Tibial artery (tissue), 4 donors: ENCODE data around the gene PEX5L.

Experiments used
- DNase-seq, 2 donors: peaks; one replicate each; pipeline ENCODE4 v3.0.0-alpha.2; 2019
- H3K27ac ChIP-seq, 2 donors: fragments of 200-600 bp; sonication (generic) in 1 of 2; 1 replicate in 1 of 2; 2 replicates in 1 of 2; pipeline ENCODE4 v1.5.1; 2018 to 2019; ENCODE audit warnings: mild to moderate bottlenecking in 1 of 2
- H3K27me3 ChIP-seq, 2 donors: fragments of 200-600 bp; sonication (generic) in 1 of 2; one replicate each; pipeline versions ENCODE4 v1.5.1 to v1.6.0; 2016 to 2019
- H3K36me3 ChIP-seq, 3 donors: fragments of 200-600 bp; sonication (generic) in 2 of 3; one replicate each; pipeline ENCODE4 v1.5.1; 2016 to 2019; ENCODE audit warnings: mild to moderate bottlenecking in 2 of 3
- H3K4me1 ChIP-seq, 4 donors: fragments of 200-600 bp; sonication (generic) in 2 of 4; 1 replicate in 3 of 4; 2 replicates in 1 of 4; pipeline ENCODE4 v1.5.1; 2016 to 2019
- H3K4me3 ChIP-seq, 2 donors: fragments of 200-600 bp; sonication (generic) in 1 of 2; 1 replicate in 1 of 2; 2 replicates in 1 of 2; pipeline ENCODE4 v1.5.1; 2018 to 2019; ENCODE audit warnings: mild to moderate bottlenecking in 2 of 2
- H3K9me3 ChIP-seq, 3 donors: fragments of 200-600 bp; sonication (generic) in 1 of 3; one replicate each; pipeline ENCODE4 v1.5.1; 2016 to 2019
- CTCF ChIP-seq, 2 experiments: fragments of 200-600 bp in 1 of 2; fragments of 450-650 bp in 1 of 2; IDR thresholded peaks; one replicate each; pipeline ENCODE4 v1.5.1; 2017 to 2019; ENCODE audit warnings: antibody characterized with exemption in 2 of 2, mild to moderate bottlenecking in 1 of 2, moderate library complexity in 1 of 2
- intact Hi-C: fragments of 100-400 bp; cut with DNase I; formaldehyde crosslinking; loops from one replicate; pipeline ENCODE4 v1.15.0; 2023; ENCODE audit warnings: low total_unique reads

The PEX5L gene

DNA sequence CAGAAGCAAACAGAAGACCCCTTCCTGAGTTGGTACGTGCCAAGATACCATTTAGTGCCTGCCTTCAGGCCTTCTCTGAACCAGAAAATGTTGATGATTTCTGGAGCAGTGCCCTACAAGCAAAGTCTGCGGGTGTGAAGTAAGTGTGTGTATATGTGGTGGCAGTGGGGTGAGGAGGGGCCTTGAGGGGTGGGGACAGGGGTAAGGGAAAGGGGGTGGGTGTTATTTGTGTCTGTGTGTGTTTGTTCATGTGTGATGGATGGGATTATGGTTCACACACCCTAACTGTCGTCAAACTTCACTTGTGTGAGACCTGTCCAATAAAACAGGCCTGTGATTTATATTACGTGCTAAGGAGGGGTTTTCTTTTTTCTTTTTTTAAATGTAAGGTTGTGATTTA lies 291.7 kb downstream of the PEX5L start:
- DNase-seq: no peak
- no peaks in the 10 kb centered on the region for H3K4me1 ChIP-seq
- no peak overlapping the region for H3K4me3 ChIP-seq
- intact Hi-C loops: no loop called here
- H3K36me3 ChIP-seq: peaks cover 19 to 46% (median 31%) of the 10 kb centered on the region in 3 donors
- H3K27ac ChIP-seq: no peak overlapping the region
- no peaks in the 10 kb centered on the region for H3K27me3 ChIP-seq
- TF ChIP-seq CTCF (IDR thresholded peaks at IDR 0.05): no peak
- H3K9me3 ChIP-seq: no peaks in the 10 kb centered on the region
